HepG2 (cell line): ENCODE results near the gene EIF4A3. TPM values are rescaled to one million over a fixed set of nuclear protein-coding genes. Genes with fewer than 3 reads are reported as not detected.

ENCODE experiments used
- ATAC-seq: fragments of 200-7000 bp; cut with Tn5 transposase; 3 replicates; pipeline ENCODE4 v1.9.1; 2020; ENCODE audit warnings: mild to moderate bottlenecking, moderate library complexity
- BruUV-seq: library from RNA; stranded (reverse); fragments of 400-500 nt; replicated peaks from 2 replicates; lab custom pipeline; 2021; lab: Mats Ljungman, UMichigan
- CTCF ChIA-PET: fragments of 300-600 bp; formaldehyde crosslinking; extraction: SDS; loops from one replicate; lab custom pipeline; 2021; ENCODE audit warnings: low total read pairs, inconsistent platforms, low intra/inter-chr PET ratio; lab: Yijun Ruan, JAX
- POLR2A ChIA-PET: fragments of 350-600 bp; sonication (Branson Sonifier 250); formaldehyde crosslinking; loops from one replicate; lab custom pipeline; 2020; ENCODE audit warnings: antibody characterized with exemption, inconsistent platforms; lab: Yijun Ruan, JAX
- DNase-seq: peaks from one replicate; pipeline ENCODE4 v3.0.0-alpha.2; 2015; ENCODE audit warnings: low spot score
- FAIRE-seq: peaks from 3 replicates; lab custom pipeline; 2011; peaks lifted over from hg19 to GRCh38; lab: Jason Lieb, UNC
- H2AFZ ChIP-seq: one replicate; pipeline ENCODE4 v1.6.1; 2011; ENCODE audit warnings: low read length, inconsistent platforms
- H3K27ac ChIP-seq: fragments of 300-600 bp; 3 replicates; pipeline ENCODE4 v1.8.0; 2011; ENCODE audit warnings: mixed run types, mild to moderate bottlenecking, mixed read lengths, low read length, inconsistent platforms; ENCODE audit not compliant: insufficient read depth; ENCODE audit errors: extremely low read length
- H3K27me3 ChIP-seq, 2 experiments: fragments of 200-600 bp in 1 of 2; 2 replicates in 1 of 2; 3 replicates in 1 of 2; pipeline versions ENCODE4 v1.6.0 to v1.8.0; 2011; ENCODE audit warnings: low read length in 2 of 2, mild to moderate bottlenecking in 2 of 2, moderate library complexity in 2 of 2, inconsistent platforms in 1 of 2; ENCODE audit not compliant: insufficient read depth in 2 of 2, control insufficient read depth in 1 of 2
- H3K36me3 ChIP-seq, 2 experiments: fragments of 200-600 bp in 1 of 2; replicated peaks in 1 of 2; 2 replicates in 1 of 2; 3 replicates in 1 of 2; pipeline versions ENCODE4 v1.5.1 to v1.8.0; 2011; ENCODE audit warnings: low read length in 2 of 2, inconsistent platforms in 1 of 2; ENCODE audit not compliant: insufficient read depth in 2 of 2, control insufficient read depth in 1 of 2
- H3K4me1 ChIP-seq: 2 replicates; pipeline ENCODE4 v1.5.1; 2012; ENCODE audit warnings: low read length, inconsistent platforms; ENCODE audit not compliant: insufficient read depth
- H3K4me2 ChIP-seq: 2 replicates; pipeline ENCODE4 v1.6.0; 2011; ENCODE audit warnings: low read depth, low read length, inconsistent platforms
- H3K4me3 ChIP-seq, 3 experiments: fragments of 200-600 bp in 1 of 3; sonication (generic), shearing (Covaris generic) in 1 of 3; replicated peaks in 1 of 3; 2 replicates each; pipeline ENCODE4 v1.5.1; 2011 to 2016; ENCODE audit warnings: low read length in 3 of 3, inconsistent platforms in 2 of 3, low read depth in 2 of 3, mild to moderate bottlenecking in 2 of 3, control low read depth in 1 of 3, mixed read lengths in 1 of 3; ENCODE audit not compliant: insufficient read depth in 1 of 3
- H3K79me2 ChIP-seq: one replicate; pipeline ENCODE4 v1.6.1; 2011; ENCODE audit warnings: low read length, inconsistent platforms; ENCODE audit not compliant: insufficient read depth
- H3K9ac ChIP-seq: 2 replicates; pipeline ENCODE4 v1.6.0; 2011; ENCODE audit warnings: mild to moderate bottlenecking, low read depth, low read length, inconsistent platforms; ENCODE audit not compliant: insufficient read depth
- H3K9me3 ChIP-seq: 2 replicates; pipeline ENCODE4 v1.5.1; 2012; ENCODE audit warnings: mild to moderate bottlenecking, low read length
- H4K20me1 ChIP-seq: 2 replicates; pipeline ENCODE4 v1.6.0; 2011; ENCODE audit warnings: inconsistent platforms, mild to moderate bottlenecking, low read length, moderate library complexity; ENCODE audit not compliant: insufficient read depth
- AGO2 ChIP-seq: fragments of 200-400 bp; formaldehyde crosslinking; optimal IDR thresholded peaks from 2 replicates; pipeline ENCODE3; 2017; ENCODE audit warnings: mild to moderate bottlenecking, low read depth, low read length, moderate library complexity
- ARID4A ChIP-seq: sonication (generic); formaldehyde crosslinking; IDR thresholded peaks from 2 replicates; pipeline ENCODE4 v1.5.0; 2020; ENCODE audit warnings: mild to moderate bottlenecking, missing genetic modification reagents, borderline replicate concordance
- CENPX ChIP-seq: sonication (generic); formaldehyde crosslinking; IDR thresholded peaks from 2 replicates; pipeline ENCODE4 v1.9.0; 2021; ENCODE audit warnings: mild to moderate bottlenecking, missing genetic modification reagents, moderate library complexity
- CSRNP2 ChIP-seq: sonication (generic); formaldehyde crosslinking; conservative IDR thresholded peaks from 2 replicates; pipeline ENCODE4 v1.8.0; 2022; ENCODE audit warnings: low read depth, missing genetic modification reagents
- HOXA5 ChIP-seq: sonication (generic); formaldehyde crosslinking; IDR thresholded peaks from 2 replicates; pipeline ENCODE4 v1.4.0; 2020; ENCODE audit warnings: missing genetic modification reagents
- MEIS2 ChIP-seq: sonication (generic); formaldehyde crosslinking; IDR thresholded peaks from 2 replicates; pipeline ENCODE4 v1.9.0; 2021; ENCODE audit warnings: mild to moderate bottlenecking, missing genetic modification reagents
- RARG ChIP-seq: sonication (generic); formaldehyde crosslinking; IDR thresholded peaks from 2 replicates; pipeline ENCODE4 v1.4.0; 2020; ENCODE audit warnings: low read depth, mild to moderate bottlenecking, missing genetic modification reagents
- TOE1 ChIP-seq: sonication (generic); formaldehyde crosslinking; IDR thresholded peaks from 2 replicates; pipeline ENCODE4 v1.4.0; 2020; ENCODE audit warnings: mild to moderate bottlenecking, missing genetic modification reagents
- ZNF326 ChIP-seq: sonication (generic); formaldehyde crosslinking; IDR thresholded peaks from 2 replicates; pipeline ENCODE4 v1.4.0; 2020; ENCODE audit warnings: missing genetic modification reagents, borderline replicate concordance
- ZNF772 ChIP-seq: sonication (generic); formaldehyde crosslinking; IDR thresholded peaks from 2 replicates; pipeline ENCODE4 v1.5.0; 2020; ENCODE audit warnings: mild to moderate bottlenecking, missing genetic modification reagents
- WGBS: methylation state at CpG from one replicate; pipeline ENCODE4 v1.1.6; 2017; ENCODE audit warnings: low lambda C conversion rate; 5-methylcytosine and 5-hydroxymethylcytosine counted together
- in situ Hi-C: cut with HindIII; loops from 2 replicates; pipeline ENCODE4 v1.10.0; 2017; ENCODE audit warnings: low pct_unique_long_range_greater_than_20kb; ENCODE audit not compliant: extremely low pct_ligation_motif_present
- intact Hi-C: fragments of 100-400 bp; cut with micrococcal nuclease; formaldehyde crosslinking; loops from one replicate; pipeline ENCODE4 v1.10.0; 2022; ENCODE audit not compliant: unreplicated experiment
- polyA plus RNA-seq, 8 experiments: library from polyadenylated mRNA; depleted of rRNA in 3 of 8; stranded (reverse) in 7 of 8; unstranded in 1 of 8; fragments of >200 nt; fragmentation: Illumina TruSeq in 4 of 8; extraction: Trizol in 4 of 8; gene quantifications; 2 replicates each; pipeline versions ENCODE4 v1.2.1 to v1.2.3, GENCODE V29; 2011 to 2016; ENCODE audit warnings: low read depth in 4 of 8, missing spikeins in 1 of 8, mixed read lengths in 1 of 8; ENCODE audit not compliant: insufficient read depth in 1 of 8
- total RNA-seq, 5 experiments: library from RNA; depleted of rRNA; stranded (reverse); fragments of >200 nt; fragmentation: Illumina TruSeq; extraction: Trizol; gene quantifications; 2 replicates each; pipeline ENCODE4 v1.2.3, GENCODE V29; 2016; ENCODE audit warnings: low read depth in 1 of 5

EIF4A3 gene
- total and polyA plus RNA-seq, 2 of the 13 experiments (the other 11 are each of a cell fraction or from before 2014, with no cell fraction given): 145 to 187 TPM

- Histone ChIP-seq H3K36me3 (no peaks in the 10 kb centered on the region), H4K20me1 (no peaks in the 10 kb centered on the region), H3K4me1 (0 out of 2 replicates have a peak, but pooled peaks cover 12% of the 10 kb centered on the region), H3K4me2 (no peak overlapping the region), H2AFZ (peak overlapping the region; percentile 15), H3K27me3 (peaks cover 0 to 15% of the 10 kb centered on the region in 2 experiments; a peak in 1 of 5 replicates), H3K4me3 (no peak overlapping the region), H3K79me2 (no peaks in the 10 kb centered on the region)
- BruUV-seq: no TSS peak
- FAIRE-seq (no peak), ATAC-seq (no peak), DNase-seq (no peak)
- in situ Hi-C loops (no loop called here), intact Hi-C loops (no loop called here)
- ChIA-PET CTCF (no interaction called here), POLR2A (interaction anchor here (0.6 to 0.7 kb wide), 2 partner anchors 31 to 255 kb away, joined by 3 to 4 read pairs; no protein-coding TSS in a partner anchor)
- no peak for TF ChIP-seq ZNF326
- TF ChIP-seq MEIS2 (CRISPR knock-in tag): no peak
- no peak for TF ChIP-seq HOXA5 (CRISPR knock-in tag)
- TF ChIP-seq CENPX (CRISPR knock-in tag): no peak
- TF ChIP-seq ARID4A: no peak
- TF ChIP-seq TOE1 (CRISPR knock-in tag): no peak
- no peak for TF ChIP-seq RARG (CRISPR knock-in tag)
- TF ChIP-seq AGO2: no peak
- TF ChIP-seq CSRNP2 (CRISPR knock-in tag): no peak
- no peak for TF ChIP-seq ZNF772 (CRISPR knock-in tag)
- TF ChIP-seq, all 625 proteins: peak for 0
- Histone ChIP-seq H3K9ac (no peak overlapping the region), H3K27ac (no peak overlapping the region), H3K9me3 (peaks cover 17% of the 10 kb centered on the region; the same call in 1 of the 2 replicates)
- 33% methylated on average over 5 of the region's 5 CpGs for WGBS
Measured at GRCh38 chr17:80154166-80154565, 7.2 kb upstream of the EIF4A3 start.
